OCI-LY7 (cell line): Measurements from ENCODE around the gene EPHA3. TPM values are rescaled to one million over a fixed set of nuclear protein-coding genes. Genes with fewer than 3 reads are reported as not detected.

ENCODE experiments used
- BruUV-seq: library from RNA; stranded (reverse); fragments of 400-500 nt; replicated peaks from 2 replicates; lab custom pipeline; 2021; lab: Mats Ljungman, UMichigan
- CTCF ChIA-PET: fragments of 300-600 bp; sonication (Branson Sonifier 250); formaldehyde crosslinking; loops from one replicate; lab custom pipeline; 2022; ENCODE audit warnings: antibody characterized with exemption; ENCODE audit not compliant: unreplicated experiment; lab: Charles Lee
- POLR2A ChIA-PET: fragments of 300-600 bp; sonication (Branson Sonifier 250); formaldehyde crosslinking; loops from one replicate; lab custom pipeline; 2022; ENCODE audit warnings: antibody characterized with exemption; lab: Charles Lee
- DNase-seq: peaks from one replicate; pipeline ENCODE4 v3.0.0-alpha.2; 2015; ENCODE audit warnings: low spot score
- H2AFZ ChIP-seq: fragments of 200-600 bp; sonication (generic), shearing (Covaris generic); 2 replicates; pipeline ENCODE4 v1.6.1; 2014; ENCODE audit warnings: mild to moderate bottlenecking, antibody characterized with exemption, low read length, moderate library complexity
- H3K27ac ChIP-seq: fragments of 200-600 bp; sonication (generic); 2 replicates; pipeline ENCODE4 v1.5.1; 2014; ENCODE audit warnings: mixed run types, low read depth, mild to moderate bottlenecking, moderate library complexity, low read length, inconsistent platforms; ENCODE audit not compliant: poor library complexity, severe bottlenecking
- H3K36me3 ChIP-seq: fragments of 200-600 bp; sonication (generic); 2 replicates; pipeline ENCODE4 v1.6.1; 2014; ENCODE audit warnings: mild to moderate bottlenecking, antibody characterized with exemption, low read length, moderate library complexity, mixed read lengths; ENCODE audit not compliant: insufficient read depth
- H3K4me1 ChIP-seq: fragments of 200-600 bp; sonication (generic); 2 replicates; pipeline ENCODE4 v1.5.1; 2014; ENCODE audit warnings: mild to moderate bottlenecking, low read length; ENCODE audit not compliant: insufficient read depth, poor library complexity, severe bottlenecking
- H3K4me2 ChIP-seq: fragments of 200-600 bp; sonication (generic); 2 replicates; pipeline ENCODE4 v1.6.1; 2014; ENCODE audit warnings: mild to moderate bottlenecking, low read length
- H3K4me3 ChIP-seq: fragments of 200-600 bp; sonication (generic); 2 replicates; pipeline ENCODE4 v1.5.1; 2014; ENCODE audit warnings: mild to moderate bottlenecking, low read depth, low read length; ENCODE audit not compliant: poor library complexity, severe bottlenecking
- H3K79me2 ChIP-seq: fragments of 200-600 bp; sonication (generic); 2 replicates; pipeline ENCODE4 v1.6.1; 2016; ENCODE audit warnings: low read depth, mild to moderate bottlenecking, low read length, moderate library complexity, mixed read lengths; ENCODE audit not compliant: insufficient read depth
- H3K9me2 ChIP-seq: fragments of 200-600 bp; sonication (generic); 2 replicates; pipeline ENCODE4 v1.6.1; 2016; ENCODE audit warnings: mild to moderate bottlenecking, low read length, mixed read lengths; ENCODE audit not compliant: insufficient read depth
- H3K9me3 ChIP-seq: fragments of 200-600 bp; sonication (generic); 2 replicates; pipeline ENCODE4 v1.6.1; 2014; ENCODE audit warnings: mild to moderate bottlenecking, mixed run types, low read length, mixed read lengths
- H4K20me1 ChIP-seq: fragments of 200-600 bp; sonication (generic); 2 replicates; pipeline ENCODE4 v1.6.1; 2014; ENCODE audit warnings: mild to moderate bottlenecking, antibody characterized with exemption, low read length, moderate library complexity, mixed read lengths; ENCODE audit not compliant: insufficient read depth
- CTCF ChIP-seq: fragments of 200-600 bp; sonication (generic); conservative IDR thresholded peaks from 2 replicates; pipeline ENCODE4 v1.5.1; 2014; ENCODE audit warnings: mild to moderate bottlenecking, antibody characterized with exemption, low read length, moderate library complexity, mixed read lengths
- EZH2phosphoT487 ChIP-seq: fragments of 200-600 bp; sonication (generic); IDR thresholded peaks from 2 replicates; pipeline ENCODE4 v1.6.1; 2018; ENCODE audit warnings: low read depth, borderline replicate concordance, mild to moderate bottlenecking, mixed run types, antibody characterized with exemption, low read length, moderate library complexity, mixed read lengths
- intact Hi-C: fragments of 100-400 bp; cut with micrococcal nuclease; formaldehyde crosslinking; loops from one replicate; pipeline ENCODE4 v1.10.0; 2022; ENCODE audit not compliant: unreplicated experiment
- total RNA-seq, 2 experiments: library from RNA; depleted of rRNA in 1 of 2; stranded (reverse); fragments of >200 nt in 1 of 2; shearing (Covaris generic) in 1 of 2; gene quantifications; 2 replicates each; pipeline ENCODE4 v1.2.3, GENCODE V29; 2014 to 2022

EPHA3 gene
- total RNA-seq, 2 experiments from 2014 or later = not detected

GRCh38 chr3:89474333-89475130 is 367.1 kb downstream of the EPHA3 start:
- H2AFZ ChIP-seq = no peak overlapping the region
- no peak overlapping the region for H3K27ac ChIP-seq
- TF ChIP-seq CTCF (no peak), EZH2phosphoT487 (no peak)
- no peaks in the 10 kb centered on the region for H3K9me3 ChIP-seq
- no peak overlapping the region for H3K4me2 ChIP-seq
- no peaks in the 10 kb centered on the region for H4K20me1 ChIP-seq
- intact Hi-C loops = no loop called here
- BruUV-seq = no TSS peak
- H3K4me1 ChIP-seq = no peaks in the 10 kb centered on the region
- no peak overlapping the region for H3K4me3 ChIP-seq
- H3K79me2 ChIP-seq = no peaks in the 10 kb centered on the region
- ChIA-PET CTCF (no interaction called here), POLR2A (interaction anchor here (0.6 to 0.9 kb wide), 3 partner anchors 15 to 453 kb away, joined by 3 to 4 read pairs (median 3); no protein-coding TSS in a partner anchor)
- no peak for DNase-seq
- H3K36me3 ChIP-seq = no peaks in the 10 kb centered on the region
- H3K9me2 ChIP-seq = no peaks in the 10 kb centered on the region

GRCh38 chr3:89488800-89489580 is 381.6 kb downstream of the EPHA3 start:
- CTCF ChIA-PET = no interaction called here
- intact Hi-C loops = no loop called here
- Histone ChIP-seq H2AFZ (no peak overlapping the region), H3K4me2 (no peak overlapping the region), H3K4me3 (no peak overlapping the region), H3K9me2 (no peaks in the 10 kb centered on the region), H3K79me2 (no peaks in the 10 kb centered on the region), H3K27ac (no peak overlapping the region), H3K36me3 (no peaks in the 10 kb centered on the region), H3K9me3 (no peaks in the 10 kb centered on the region), H4K20me1 (no peaks in the 10 kb centered on the region), H3K4me1 (no peaks in the 10 kb centered on the region)
- no peak for TF ChIP-seq CTCF
- no peak for TF ChIP-seq EZH2phosphoT487
- BruUV-seq = no TSS peak
- DNase-seq = no peak
- POLR2A ChIA-PET = no interaction called here
